ENCODE results near the gene WAS. TPM values are rescaled to one million over a fixed set of nuclear protein-coding genes. Genes with fewer than 3 reads are reported as not detected.
A peak's percentile ranks its signal among the peaks of the same experiment; 100 is the strongest.
"Not testable (repeated sequence)": the region's sequence is repeated elsewhere in the genome, so short reads cannot be mapped to it uniquely, and the experiment has no call there.

WAS gene
- 1 to 10 TPM; 3.0 to 6.2 (median 4.0) TPM for total RNA-seq
- 1.5 TPM for polyA plus RNA-seq
- long read RNA-seq, donor 1, partial matches to known transcripts: 1 of 3 reads
- long read RNA-seq, donor 1, other reads (novel, unspliced or antisense): 2 of 3 reads
- long read RNA-seq, donor 2, partial matches to known transcripts: 1 of 1 reads
- long read RNA-seq, donor 2, other reads (novel, unspliced or antisense): 0 of 1 reads
- long read RNA-seq, donor 3: 0 reads
- long read RNA-seq, donor 4, partial matches to known transcripts: 0 of 1 reads
- long read RNA-seq, donor 4, other reads (novel, unspliced or antisense): 1 of 1 reads

DNA sequence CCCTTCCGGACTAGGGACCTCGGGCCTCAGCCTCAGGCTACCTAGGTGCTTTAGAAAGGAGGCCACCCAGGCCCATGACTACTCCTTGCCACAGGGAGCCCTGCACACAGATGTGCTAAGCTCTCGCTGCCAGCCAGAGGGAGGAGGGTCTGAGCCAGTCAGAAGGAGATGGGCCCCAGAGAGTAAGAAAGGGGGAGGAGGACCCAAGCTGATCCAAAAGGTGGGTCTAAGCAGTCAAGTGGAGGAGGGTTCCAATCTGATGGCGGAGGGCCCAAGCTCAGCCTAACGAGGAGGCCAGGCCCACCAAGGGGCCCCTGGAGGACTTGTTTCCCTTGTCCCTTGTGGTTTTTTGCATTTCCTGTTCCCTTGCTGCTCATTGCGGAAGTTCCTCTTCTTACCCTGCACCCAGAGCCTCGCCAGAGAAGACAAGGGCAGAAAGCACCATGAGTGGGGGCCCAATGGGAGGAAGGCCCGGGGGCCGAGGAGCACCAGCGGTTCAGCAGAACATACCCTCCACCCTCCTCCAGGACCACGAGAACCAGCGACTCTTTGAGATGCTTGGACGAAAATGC, at the start of gene WAS:
TSS of gene WAS (plus strand) at position 389 of the 572 bp plus-strand sequence. CDS start at position 444, 55 bp downstream.
- Histone ChIP-seq H3K4me1 (ENCODE audit: control insufficient read depth, insufficient read depth, low read length) (no peaks in the 10 kb centered on the region), H3K27ac (ENCODE audit: low read length) (no peak within 1 kb of the TSS), H3K27me3 (ENCODE audit: control insufficient read depth, insufficient read depth) (no peaks in the 10 kb centered on the region), H3K9me3 (ENCODE audit: control insufficient read depth, low read length) (no peaks in the 10 kb centered on the region), H3K4me3 (ENCODE audit: low read length) (no peak within 1 kb of the TSS)
- peak in 2 of 3 donors; percentile 60 to 70 for DNase-seq
- intact Hi-C loops (cut with DNase I): no loop called here
- WGBS: 70% methylated on average over 13 of the region's 13 CpGs
- peak; percentile 48 to 61 for ATAC-seq

DNA sequence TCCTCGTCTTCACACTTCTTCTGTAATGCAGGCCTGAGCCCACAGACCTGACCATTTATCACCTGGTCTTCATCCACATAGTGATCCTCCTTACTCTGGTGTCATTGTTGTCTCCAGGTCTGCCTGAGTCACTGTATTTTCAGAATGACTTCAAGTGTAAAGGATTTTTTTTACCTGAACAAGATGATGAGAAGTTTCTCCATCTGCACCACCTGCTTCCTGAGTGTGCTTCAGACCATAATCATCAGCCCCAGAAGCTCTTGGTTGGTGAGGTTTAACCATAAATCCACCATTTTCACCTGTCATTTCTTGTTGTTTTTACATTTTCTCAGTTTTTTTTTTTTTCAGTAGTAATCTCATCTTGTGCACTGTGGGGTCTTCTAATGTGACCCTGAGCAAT, 47.3 kb upstream of the WAS start:
- H3K27me3 ChIP-seq (ENCODE audit: control insufficient read depth, insufficient read depth): no peaks in the 10 kb centered on the region
- peaks cover 2% of the 10 kb centered on the region for H3K4me1 ChIP-seq (ENCODE audit: control insufficient read depth, insufficient read depth, low read length)
- H3K9me3 ChIP-seq (ENCODE audit: control insufficient read depth, low read length): no peaks in the 10 kb centered on the region
- intact Hi-C loops (cut with DNase I): no loop called here
- no peak overlapping the region for H3K27ac ChIP-seq (ENCODE audit: low read length)
- no peak for ATAC-seq
- DNase-seq: no peak
- 73% methylated on average over 1 of the region's 1 CpG for WGBS
- H3K4me3 ChIP-seq (ENCODE audit: low read length): no peak overlapping the region

DNA sequence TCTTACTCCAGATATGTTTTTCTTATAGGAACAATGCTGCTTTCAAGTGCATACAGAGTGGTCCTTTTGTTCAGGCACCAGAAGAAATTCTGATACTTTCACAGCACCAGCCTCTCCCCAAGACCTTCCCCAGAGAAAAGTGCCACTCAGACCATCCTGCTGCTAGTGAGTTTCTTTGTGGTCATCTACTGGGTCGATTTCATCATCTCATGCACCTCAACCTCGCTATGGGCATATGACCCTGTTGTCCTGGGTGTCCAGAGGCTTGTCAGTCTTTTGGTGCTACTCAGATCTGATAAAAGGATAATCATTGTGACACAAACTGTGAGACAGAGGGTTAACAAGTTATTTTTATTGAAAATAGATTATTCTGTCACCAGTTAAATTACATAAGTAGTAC, 46.8 kb upstream of the WAS start:
- Histone ChIP-seq H3K9me3 (ENCODE audit: control insufficient read depth, low read length) (no peaks in the 10 kb centered on the region), H3K4me3 (ENCODE audit: low read length) (no peak overlapping the region), H3K27me3 (ENCODE audit: control insufficient read depth, insufficient read depth) (no peaks in the 10 kb centered on the region), H3K4me1 (ENCODE audit: control insufficient read depth, insufficient read depth, low read length) (peaks cover under 1% of the 10 kb centered on the region), H3K27ac (ENCODE audit: low read length) (no peak overlapping the region)
- WGBS: 62% methylated on average over 2 of the region's 2 CpGs
- ATAC-seq (no peak), DNase-seq (no peak)
- intact Hi-C loops (cut with DNase I): no loop called here

DNA sequence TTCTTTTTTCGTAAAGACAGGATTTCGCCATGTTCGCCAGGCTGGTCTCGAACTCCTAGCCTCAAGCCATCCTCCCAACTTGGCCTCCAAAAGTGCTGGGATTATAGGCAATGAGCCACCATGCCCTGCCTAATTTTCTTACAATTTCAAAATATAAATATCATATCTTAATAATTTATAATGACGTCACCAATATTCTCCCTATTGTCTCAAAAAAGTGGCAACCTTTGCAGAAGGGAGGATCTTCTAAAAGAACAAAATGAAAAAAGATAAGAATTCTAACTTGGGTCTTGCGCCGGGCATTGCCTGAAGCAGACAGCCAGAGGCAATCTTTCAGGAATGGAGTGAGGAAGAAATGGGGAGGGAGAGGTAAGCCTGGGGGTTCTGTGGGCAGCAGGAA, 37.9 kb upstream of the WAS start:
- DNase-seq (no peak), ATAC-seq (no peak)
- Histone ChIP-seq H3K27me3 (ENCODE audit: control insufficient read depth, insufficient read depth) (no peaks in the 10 kb centered on the region), H3K27ac (ENCODE audit: low read length) (no peak overlapping the region), H3K9me3 (ENCODE audit: control insufficient read depth, low read length) (no peaks in the 10 kb centered on the region), H3K4me3 (ENCODE audit: low read length) (no peak overlapping the region), H3K4me1 (ENCODE audit: control insufficient read depth, insufficient read depth, low read length) (no peaks in the 10 kb centered on the region)
- intact Hi-C loops (cut with DNase I): no loop called here
- WGBS: 85% methylated on average over 7 of the region's 7 CpGs

DNA sequence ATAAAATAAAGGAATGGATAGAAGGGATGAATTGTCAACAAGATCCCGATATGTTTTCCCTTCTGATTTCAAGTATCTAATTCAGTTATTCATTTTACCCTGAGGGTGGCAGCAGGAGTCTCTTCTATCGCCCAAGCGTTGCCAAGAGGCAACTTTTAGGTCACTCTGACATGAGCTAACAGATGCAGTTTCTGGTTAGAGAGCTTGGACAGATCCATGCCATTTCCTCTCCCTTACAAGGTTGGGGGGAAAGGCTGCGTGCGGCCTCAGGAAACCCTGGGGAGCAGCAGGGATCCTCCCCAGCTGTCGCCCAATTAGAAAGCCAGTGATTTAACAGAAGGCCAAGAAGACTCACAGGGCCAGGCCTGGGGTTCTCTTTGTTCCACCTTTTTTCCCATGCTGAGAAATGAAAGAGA, 35.3 kb upstream of the WAS start:
- peak; percentile 14 to 53 (median 50) for DNase-seq
- no peaks in the 10 kb centered on the region for H3K9me3 ChIP-seq (ENCODE audit: control insufficient read depth, low read length)
- WGBS: 9% methylated on average over 6 of the region's 6 CpGs
- ATAC-seq: peak; percentile 66 to 68
- no peaks in the 10 kb centered on the region for H3K4me1 ChIP-seq (ENCODE audit: control insufficient read depth, insufficient read depth, low read length)
- no peak overlapping the region for H3K4me3 ChIP-seq (ENCODE audit: low read length)
- intact Hi-C loops (cut with DNase I): no loop called here
- H3K27ac ChIP-seq (ENCODE audit: low read length): no peak overlapping the region
- no peaks in the 10 kb centered on the region for H3K27me3 ChIP-seq (ENCODE audit: control insufficient read depth, insufficient read depth)

DNA sequence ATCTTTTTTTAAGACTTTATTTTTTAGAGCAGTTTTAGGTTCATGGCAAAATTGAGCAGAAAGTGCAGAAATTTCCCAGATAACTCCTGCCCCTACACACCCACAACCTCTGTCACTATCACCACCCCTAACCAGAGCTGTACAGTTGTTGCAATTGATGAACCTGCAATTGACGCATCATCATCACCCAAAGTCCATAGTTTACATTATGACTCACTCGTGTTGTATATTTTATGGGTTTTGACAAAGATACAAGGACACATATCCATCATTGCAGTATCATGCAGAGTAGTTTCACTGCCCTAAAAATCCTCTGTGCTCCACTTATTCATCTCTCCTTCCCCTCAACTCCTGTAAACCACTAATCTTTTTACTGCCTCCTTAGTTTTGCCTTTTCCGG, 34.5 kb upstream of the WAS start:
- ATAC-seq: no peak
- H3K9me3 ChIP-seq (ENCODE audit: control insufficient read depth, low read length): no peaks in the 10 kb centered on the region
- WGBS: 84% methylated on average over 3 of the region's 3 CpGs
- no peaks in the 10 kb centered on the region for H3K27me3 ChIP-seq (ENCODE audit: control insufficient read depth, insufficient read depth)
- intact Hi-C loops (cut with DNase I): no loop called here
- no peaks in the 10 kb centered on the region for H3K4me1 ChIP-seq (ENCODE audit: control insufficient read depth, insufficient read depth, low read length)
- no peak overlapping the region for H3K27ac ChIP-seq (ENCODE audit: low read length)
- H3K4me3 ChIP-seq (ENCODE audit: low read length): no peak overlapping the region
- DNase-seq: no peak

DNA sequence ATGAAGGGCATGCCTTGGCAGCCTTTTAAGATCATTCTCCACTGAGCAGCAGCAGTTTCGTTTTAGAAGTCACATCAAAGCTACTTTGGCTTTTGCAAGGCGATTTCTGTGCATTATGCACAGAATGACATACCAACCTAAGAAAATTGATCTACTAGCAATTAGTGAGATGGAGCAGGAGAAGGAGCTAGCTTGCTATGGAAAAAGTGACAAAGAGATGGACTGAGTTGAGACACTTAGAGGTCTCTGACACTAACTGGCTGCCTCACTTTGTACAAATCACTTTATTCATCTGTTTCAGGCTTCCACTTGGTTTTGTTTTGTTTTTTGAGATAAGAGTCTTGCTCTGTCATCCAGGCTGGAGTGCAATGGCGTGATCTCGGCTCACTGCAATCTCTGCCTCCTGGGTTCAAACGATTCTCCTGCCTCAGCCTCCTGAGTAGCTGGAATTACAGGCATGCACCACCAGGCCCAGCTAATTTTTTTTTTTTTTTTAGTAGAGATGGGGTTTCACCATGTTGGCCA, 31.5 kb upstream of the WAS start:
- H3K27ac ChIP-seq (ENCODE audit: low read length); H3K9me3 ChIP-seq (ENCODE audit: control insufficient read depth, low read length); ATAC-seq; DNase-seq; H3K4me3 ChIP-seq (ENCODE audit: low read length); intact Hi-C loops (cut with DNase I); H3K4me1 ChIP-seq (ENCODE audit: control insufficient read depth, insufficient read depth, low read length); H3K27me3 ChIP-seq (ENCODE audit: control insufficient read depth, insufficient read depth): not testable (repeated sequence)
- 65% methylated on average over 5 of the region's 5 CpGs for WGBS

DNA sequence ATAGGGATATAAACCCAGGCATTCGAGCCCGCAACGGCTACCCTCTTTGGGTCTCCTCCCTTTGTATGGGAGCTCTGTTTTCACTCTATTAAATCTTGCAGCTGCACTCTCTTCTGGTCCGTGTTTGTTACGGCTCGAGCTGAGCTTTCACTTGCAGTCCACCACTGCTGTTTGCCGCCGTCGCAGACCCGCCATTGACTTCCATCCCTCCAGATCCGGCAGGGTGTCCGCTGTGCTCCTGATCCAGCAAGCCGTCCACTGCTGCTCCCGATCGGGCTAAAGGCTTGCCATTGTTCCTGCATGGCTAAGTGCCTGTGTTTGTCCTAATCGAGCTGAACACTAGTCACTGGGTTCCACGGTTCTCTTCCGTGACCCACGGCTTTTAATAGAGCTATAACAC, 28.9 kb upstream of the WAS start:
- H3K9me3 ChIP-seq (ENCODE audit: control insufficient read depth, low read length); ATAC-seq; intact Hi-C loops (cut with DNase I); H3K4me3 ChIP-seq (ENCODE audit: low read length); H3K27me3 ChIP-seq (ENCODE audit: control insufficient read depth, insufficient read depth); DNase-seq; H3K4me1 ChIP-seq (ENCODE audit: control insufficient read depth, insufficient read depth, low read length); H3K27ac ChIP-seq (ENCODE audit: low read length): not testable (repeated sequence)
- WGBS: 61% methylated on average over 19 of the region's 19 CpGs

DNA sequence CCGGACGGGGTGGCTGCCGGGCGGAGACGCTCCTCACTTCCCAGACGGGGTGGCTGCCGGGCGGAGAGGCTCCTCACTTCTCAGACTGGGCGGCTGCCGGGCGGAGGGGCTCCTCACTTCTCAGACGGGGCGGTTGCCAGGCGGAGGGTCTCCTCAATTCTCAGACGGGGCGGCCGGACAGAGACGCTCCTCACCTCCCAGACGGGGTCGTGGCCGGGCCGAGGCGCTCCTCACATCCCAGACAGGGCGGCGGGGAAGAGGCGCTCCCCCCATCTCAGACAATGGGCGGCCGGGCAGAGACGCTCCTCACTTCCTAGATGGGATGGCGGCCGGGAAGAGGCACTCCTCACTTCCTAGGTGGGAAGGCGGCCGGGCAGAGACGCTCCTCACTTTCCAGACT, 23.9 kb upstream of the WAS start:
- DNase-seq; H3K4me1 ChIP-seq (ENCODE audit: control insufficient read depth, insufficient read depth, low read length); H3K27me3 ChIP-seq (ENCODE audit: control insufficient read depth, insufficient read depth); H3K27ac ChIP-seq (ENCODE audit: low read length); H3K9me3 ChIP-seq (ENCODE audit: control insufficient read depth, low read length); intact Hi-C loops (cut with DNase I); H3K4me3 ChIP-seq (ENCODE audit: low read length); ATAC-seq: not testable (repeated sequence)
- WGBS: 96% methylated on average over 34 of the region's 34 CpGs

DNA sequence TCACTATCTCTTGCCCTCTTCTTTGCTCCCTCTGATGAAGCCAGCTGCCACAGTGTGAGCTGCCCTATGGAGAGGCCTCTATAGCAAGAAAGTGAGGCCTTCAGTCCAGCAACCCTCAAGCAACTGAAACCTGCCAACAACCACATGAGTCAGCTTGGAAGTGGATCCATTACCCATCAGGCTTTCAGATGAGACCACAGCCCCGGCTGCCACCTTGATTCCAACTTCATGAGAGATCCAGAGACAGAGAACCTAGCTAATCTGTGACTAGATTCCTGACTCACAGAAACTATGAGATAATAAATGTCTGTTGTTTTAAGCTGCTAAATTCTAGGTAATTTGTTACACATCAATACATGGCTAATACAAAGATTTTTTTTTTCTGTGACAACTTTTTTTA, 20.4 kb upstream of the WAS start:
- DNase-seq (no peak), ATAC-seq (no peak)
- Histone ChIP-seq H3K4me1 (ENCODE audit: control insufficient read depth, insufficient read depth, low read length) (no peaks in the 10 kb centered on the region), H3K27me3 (ENCODE audit: control insufficient read depth, insufficient read depth) (no peaks in the 10 kb centered on the region), H3K9me3 (ENCODE audit: control insufficient read depth, low read length) (no peaks in the 10 kb centered on the region), H3K27ac (ENCODE audit: low read length) (no peak overlapping the region), H3K4me3 (ENCODE audit: low read length) (no peak overlapping the region)
- WGBS: 81% methylated on average over 1 of the region's 1 CpG
- intact Hi-C loops (cut with DNase I): no loop called here

DNA sequence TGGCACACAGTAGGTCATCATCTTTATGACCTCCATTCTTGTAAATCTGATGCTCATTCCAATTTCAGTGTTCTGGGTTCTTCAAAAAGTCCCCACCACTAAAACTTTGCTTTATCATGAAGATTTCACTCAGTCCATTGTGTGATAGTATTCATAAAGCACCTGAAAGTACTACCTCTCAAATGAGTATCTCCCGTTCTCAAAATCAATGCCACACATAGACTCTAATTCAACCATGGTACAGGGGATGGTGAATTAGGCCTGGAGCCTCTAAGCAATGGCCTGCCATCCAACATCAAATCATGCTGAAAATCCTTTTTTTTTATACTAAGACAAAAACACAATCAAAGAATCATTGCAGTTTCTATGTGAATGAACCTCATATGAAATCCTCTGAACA, 19.4 kb upstream of the WAS start:
- intact Hi-C loops (cut with DNase I): no loop called here
- no peak overlapping the region for H3K4me3 ChIP-seq (ENCODE audit: low read length)
- 90% methylated on average over 1 of the region's 1 CpG for WGBS
- DNase-seq: no peak
- ATAC-seq: no peak
- no peak overlapping the region for H3K27ac ChIP-seq (ENCODE audit: low read length)
- H3K27me3 ChIP-seq (ENCODE audit: control insufficient read depth, insufficient read depth): no peaks in the 10 kb centered on the region
- H3K9me3 ChIP-seq (ENCODE audit: control insufficient read depth, low read length): no peaks in the 10 kb centered on the region
- no peaks in the 10 kb centered on the region for H3K4me1 ChIP-seq (ENCODE audit: control insufficient read depth, insufficient read depth, low read length)

Data from right cardiac atrium (tissue), 5 donors.